GM18526 (cell line): ENCODE data around the gene RAPGEF4.

Source experiments
- POLR2A ChIP-seq: IDR thresholded peaks from 3 replicates; pipeline ENCODE4 v1.6.1; 2011; ENCODE audit not compliant: insufficient read length; ENCODE audit errors: extremely low read depth

Gene RAPGEF4

DNA sequence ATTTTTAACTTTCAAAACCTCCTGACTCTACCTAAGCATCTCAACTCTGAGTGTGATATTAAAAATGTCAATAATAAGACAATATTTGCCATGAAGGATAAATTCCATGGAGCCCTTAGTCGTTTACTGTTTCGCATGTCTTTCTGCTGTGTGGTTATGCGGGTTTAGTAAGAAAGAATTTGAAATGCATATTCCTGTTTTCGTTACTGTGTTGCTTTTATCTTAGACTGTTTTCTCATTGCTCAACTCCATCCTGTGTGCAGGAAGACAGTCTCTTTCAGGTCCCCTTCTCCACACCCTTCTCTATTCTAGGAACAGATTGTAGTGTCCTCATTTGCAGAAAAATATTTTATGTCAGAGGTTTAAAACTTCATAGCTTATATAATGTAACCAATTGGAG lies 257.5 kb downstream of the RAPGEF4 start:
- no peak for TF ChIP-seq POLR2A

DNA sequence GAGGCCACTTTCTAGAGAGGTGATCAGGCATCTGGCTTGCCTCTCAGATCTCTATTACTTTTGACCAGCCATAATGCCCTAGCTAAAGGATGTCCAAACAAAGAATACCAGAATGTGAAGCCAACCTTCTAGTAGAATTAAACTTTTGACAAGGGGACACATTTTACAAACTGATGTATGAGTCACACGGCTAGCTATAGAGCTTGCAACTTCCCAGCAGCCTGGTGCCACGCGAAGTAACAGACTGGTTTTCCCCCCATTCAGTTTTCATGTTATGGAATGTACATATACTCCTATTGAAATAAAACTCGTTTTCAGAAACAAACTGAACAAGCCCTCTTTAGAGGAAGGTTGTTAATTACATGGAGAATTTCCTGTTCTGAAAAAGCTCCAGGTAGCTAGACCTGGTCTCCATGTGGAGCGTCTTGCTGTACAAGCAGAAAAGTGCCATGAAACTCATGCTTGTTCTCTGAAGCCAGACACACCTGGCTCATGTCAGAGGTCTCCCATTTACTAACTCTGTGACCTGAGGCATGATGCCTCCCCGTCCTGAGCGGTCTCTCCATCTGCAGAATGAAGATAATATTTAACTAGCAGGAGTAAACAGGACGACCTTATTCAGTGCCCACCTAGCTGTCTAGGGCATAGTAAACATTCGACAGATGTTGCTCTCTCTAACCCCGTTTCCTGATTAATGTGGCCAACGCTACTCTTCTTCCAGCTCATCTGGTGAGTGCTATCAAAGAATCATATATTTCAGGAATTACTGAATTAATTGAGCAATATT lies 258.5 kb downstream of the RAPGEF4 start:
- TF ChIP-seq POLR2A = no peak

DNA sequence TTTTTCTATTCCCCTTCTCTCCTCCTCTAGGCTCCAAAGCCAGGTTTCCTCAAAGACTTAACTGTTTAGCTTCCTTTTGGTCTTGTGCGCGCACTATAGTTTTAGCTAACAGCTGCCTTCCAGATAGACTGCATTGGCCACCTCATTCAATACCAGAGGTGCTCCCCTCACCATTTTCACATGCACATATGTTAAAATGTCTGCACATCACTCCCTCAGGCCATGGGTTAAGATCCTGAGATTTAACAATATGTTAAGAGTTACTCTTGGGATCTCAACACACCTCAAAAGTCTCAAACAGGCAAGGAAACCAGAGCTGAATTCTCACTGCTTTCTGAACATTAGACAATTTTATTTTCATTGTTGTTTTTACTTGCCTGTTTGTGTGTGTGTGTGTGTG lies 259.2 kb downstream of the RAPGEF4 start:
- TF ChIP-seq POLR2A = no peak

DNA sequence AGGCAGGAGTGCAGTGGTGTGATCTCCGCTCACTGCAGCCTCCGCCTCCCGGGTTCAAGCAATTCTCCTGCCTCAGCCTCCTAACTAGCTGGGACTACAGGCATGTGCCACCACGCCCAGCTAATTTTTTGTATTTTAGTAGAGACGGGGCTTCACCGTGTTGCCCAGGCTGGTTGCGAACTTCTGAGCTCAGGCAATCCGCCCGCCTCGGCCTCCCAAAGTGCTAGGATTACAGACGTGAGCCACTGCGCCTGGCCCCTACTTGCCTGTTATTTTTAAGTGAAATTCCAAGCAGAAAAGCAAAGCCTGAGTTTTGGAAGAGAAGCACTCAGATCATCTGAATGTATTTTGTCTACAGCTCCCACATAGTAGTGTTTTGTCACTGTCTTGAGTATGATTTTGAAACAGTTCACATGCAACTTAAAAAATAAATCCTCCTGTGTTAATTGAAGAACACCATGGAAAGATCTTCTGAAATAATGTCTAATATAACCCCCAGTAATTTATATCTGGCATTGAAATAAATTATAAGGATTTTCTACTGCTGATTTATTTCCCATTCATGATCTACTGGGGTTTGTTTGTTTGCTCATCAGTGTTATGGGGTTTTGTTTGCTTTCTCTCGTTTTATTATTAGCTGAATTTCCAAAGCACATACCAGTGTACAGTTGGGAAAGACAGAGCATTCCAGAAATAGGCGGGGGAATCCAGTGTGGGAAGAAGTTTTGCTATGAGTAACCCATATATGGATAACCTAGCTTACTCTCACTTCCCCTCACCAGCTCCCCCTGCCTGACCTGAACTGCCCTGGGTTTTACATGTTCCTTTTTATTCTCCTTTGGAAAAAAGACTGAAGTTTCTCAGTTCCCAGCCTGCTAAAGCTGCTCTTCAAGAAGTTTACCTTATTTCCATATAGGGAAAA lies 259.9 kb downstream of the RAPGEF4 start:
- TF ChIP-seq POLR2A = no peak

DNA sequence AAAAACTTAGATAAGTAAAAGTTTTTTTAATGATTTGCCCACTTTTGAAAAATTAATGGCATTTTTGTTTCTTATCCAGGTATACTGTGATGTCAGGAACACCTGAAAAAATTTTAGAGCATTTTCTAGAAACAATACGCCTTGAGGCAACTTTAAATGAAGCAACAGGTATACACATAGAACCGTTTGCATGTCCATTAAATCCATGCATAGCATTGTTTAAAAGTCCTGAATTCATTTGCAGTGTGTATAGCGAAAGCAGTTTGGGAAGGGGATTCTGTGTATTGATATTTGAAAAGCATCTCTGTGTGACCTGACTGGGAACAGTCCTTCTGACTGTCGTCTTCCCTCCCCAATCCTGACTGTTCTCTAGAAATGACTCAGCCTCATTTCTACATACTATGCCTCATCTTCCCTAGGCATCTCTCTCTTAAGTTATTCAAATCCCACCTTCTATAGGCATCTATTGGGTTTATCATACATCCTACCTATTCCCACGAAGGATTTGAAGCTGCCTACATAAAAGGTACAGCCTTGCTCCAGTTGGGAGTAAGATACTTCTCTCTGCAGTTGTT lies 260.8 kb downstream of the RAPGEF4 start:
- TF ChIP-seq POLR2A = no peak

DNA sequence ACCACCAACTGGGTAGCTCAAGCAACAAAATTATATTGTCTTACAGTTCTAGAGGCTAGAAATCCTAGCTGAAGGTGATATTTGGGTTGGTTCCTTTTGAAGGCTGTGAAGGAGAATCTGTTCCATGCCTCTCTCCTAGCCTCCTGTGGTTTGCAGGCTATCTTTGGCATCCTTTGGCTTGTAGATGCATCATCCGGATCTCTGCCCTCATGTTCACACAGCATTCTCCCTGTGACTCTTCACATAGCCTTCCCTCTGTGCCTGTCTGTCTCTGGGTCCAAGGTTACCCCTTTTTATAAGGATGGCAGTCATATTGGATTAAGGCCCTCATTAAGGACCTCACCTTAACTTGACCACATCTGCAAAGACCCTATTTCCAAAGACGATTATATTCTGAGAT lies 261.4 kb downstream of the RAPGEF4 start:
- TF ChIP-seq POLR2A = no peak

DNA sequence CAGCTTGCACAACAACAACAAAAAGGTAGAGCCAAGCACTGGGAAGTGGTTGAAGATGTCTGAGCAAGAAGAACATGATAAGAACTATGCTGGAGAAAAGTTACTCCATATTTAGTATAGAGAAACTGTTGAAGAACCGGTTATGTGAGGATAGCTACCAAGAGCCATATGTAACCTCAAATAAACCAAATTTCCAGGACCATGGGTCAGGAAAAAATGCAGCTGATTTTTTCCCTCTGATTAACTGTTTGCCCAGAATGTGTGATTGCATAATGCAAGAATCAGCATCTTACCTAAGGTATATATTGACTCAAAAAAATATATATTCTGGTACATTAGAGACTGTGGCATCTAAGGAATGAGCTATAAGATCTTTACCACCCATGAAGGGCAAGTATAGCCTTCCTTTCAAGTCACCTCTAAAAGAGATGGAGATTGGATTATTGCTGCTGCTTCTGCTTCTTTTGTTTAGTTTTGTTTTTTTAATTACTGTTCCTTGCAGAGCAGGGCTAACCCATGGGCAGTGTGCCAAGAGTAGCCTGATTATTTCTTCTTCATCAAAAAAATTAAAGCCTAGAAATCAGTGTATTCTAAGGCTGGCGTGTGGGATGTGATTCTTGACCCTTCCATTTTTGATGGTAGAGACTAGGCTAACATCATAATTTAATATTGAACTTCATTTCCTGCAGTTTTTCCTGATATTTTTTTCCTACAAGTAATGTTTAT lies 263.1 kb downstream of the RAPGEF4 start:
- TF ChIP-seq POLR2A = no peak

DNA sequence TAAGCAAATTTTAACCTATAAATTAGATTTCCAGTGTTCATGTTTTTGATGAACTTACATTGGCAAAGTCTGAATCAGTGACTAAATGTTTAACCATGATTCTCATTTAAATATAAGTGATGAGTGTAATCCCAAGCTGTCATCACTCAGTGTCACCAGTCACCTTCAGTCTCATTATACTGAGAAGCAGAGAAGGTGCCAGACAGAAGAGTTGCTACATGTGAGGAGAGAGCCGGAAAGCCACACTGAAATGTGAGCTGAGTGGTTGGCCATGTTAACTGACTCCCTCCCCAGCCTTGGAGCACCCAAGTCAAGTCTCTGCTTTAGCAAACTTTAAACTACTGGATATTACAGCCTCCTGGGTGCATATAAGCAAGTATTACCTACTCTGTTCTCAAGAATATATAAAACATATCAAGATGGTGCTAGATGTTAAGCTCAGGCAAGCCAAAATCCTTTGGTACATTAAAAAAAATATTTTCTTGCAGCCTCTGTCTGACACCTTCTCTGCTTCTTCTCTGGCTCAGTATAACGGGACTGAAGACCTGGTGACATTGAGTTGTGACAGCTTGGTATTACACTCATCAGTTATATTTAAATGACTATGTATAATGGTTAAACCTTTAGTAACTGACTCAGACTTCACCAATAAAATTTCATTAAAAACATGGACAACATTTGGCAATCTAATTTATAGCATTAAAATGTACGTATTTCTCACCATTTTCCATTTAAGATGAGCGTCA lies 264.2 kb downstream of the RAPGEF4 start:
- no peak for TF ChIP-seq POLR2A

DNA sequence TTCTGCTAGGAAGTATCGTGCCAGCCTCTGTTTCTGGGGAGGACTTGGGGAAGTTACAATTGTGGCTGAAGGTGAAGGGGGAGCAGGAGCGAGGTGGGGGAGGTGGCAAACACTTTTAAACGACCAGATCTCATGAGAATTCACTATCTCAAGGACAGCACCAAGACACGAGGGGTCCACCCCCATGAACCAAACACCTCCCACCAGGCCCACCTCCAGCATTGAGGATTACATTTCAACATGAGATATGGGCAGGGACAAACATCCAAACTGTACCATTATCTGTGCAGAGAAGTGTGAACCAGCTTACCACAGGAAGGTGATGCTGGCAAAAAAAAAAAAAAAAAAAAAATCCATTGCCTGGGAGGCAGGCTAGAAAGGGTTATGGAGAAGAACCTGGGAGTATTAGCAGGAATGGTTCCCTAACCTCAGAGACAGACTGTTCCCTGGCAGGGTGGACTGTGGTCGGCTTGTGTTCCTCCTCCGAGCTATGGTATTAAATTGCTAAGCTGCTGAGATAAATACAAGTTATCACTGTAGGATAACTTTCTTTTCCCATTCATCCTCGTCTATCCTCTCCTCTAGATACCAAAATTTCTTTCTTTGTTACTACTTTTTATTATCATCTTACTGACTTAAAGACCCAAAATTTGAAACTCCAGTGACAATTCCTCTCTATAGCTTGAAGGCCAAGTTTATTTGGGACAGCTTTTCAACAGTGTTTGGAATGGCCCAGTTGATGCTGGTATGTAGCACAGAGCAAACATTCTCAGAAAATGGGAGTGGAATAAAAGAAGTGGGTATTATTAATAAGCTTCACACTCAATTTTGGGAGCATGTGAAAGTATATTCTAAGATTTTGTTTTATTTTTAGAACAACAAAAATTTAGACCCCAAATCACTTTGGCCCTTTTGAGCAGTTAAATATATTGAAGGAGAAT lies 266.3 kb downstream of the RAPGEF4 start:
- no peak for TF ChIP-seq POLR2A

DNA sequence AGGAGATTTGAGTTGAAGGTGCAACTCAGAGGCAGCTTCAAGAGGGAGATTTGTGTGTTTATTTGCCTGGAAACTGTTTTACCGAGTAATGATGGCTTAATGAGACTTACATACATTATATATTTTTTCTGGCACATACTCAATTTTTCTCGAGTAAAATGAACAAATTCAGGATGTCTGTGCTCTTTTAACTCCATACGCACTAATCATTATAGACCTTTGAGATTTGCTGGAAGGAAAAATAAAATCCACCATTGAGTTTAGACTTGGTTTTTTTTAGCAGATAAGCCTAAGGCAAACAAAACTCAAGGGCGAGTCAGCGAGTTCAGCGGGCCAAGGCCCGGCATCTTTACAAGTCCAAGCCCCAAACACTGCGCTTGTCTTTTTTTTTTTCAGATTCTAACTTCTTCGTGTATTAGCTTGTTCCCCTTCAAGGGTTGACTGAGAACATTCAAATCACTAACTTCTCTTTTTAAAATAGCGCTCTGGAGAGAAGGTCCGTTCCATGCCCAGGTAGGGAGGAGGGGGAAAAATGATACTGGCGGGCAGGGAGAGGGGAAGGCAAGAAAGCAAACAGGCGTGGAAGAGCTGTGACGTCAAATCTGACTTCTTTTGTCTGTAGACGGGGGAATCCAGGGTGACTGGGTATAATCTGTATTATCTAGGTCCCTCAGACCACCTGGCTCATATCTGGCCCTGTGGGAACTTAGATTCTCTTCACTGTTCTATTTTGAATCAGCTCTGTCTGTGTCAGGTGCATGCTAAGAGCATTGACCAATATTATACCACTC lies 267.3 kb downstream of the RAPGEF4 start:
- no peak for TF ChIP-seq POLR2A

DNA sequence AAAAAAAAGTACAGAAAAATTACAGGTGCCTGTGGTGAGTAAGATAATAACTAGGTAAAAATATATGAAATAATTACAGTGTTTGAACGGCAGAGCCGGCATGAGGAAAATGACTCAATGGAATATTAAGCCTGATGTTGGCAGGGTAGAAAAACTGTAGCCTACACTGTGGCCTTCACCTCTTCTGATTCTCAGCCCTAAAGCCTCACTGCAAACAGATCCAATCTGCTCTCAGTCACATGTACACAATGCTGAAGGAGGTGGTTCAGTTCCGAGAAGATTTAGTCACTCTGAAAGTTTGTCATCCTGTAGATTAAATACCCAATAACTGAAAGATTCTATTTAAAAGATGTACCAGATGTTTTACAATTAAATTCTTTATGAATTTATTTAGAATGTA lies 273.1 kb downstream of the RAPGEF4 start:
- TF ChIP-seq POLR2A = no peak

DNA sequence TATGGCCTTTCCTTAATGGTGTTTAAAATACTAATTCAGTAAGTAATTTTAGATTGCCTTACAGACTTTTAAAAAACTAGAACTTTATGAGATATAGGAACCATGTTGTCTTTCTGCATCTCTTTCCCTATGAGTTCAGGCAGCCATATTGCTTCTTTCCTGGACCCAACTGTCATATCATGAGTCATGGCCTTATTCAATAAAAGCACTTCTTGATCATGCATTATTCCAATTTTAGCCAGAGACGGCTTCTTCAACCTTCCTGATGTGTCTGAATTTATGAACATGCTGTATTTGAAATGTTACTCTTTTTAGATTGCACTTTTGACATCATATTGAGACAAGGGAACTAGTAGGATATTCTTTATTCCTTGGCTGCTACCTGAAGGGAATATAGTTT lies 274.6 kb downstream of the RAPGEF4 start:
- no peak for TF ChIP-seq POLR2A

DNA sequence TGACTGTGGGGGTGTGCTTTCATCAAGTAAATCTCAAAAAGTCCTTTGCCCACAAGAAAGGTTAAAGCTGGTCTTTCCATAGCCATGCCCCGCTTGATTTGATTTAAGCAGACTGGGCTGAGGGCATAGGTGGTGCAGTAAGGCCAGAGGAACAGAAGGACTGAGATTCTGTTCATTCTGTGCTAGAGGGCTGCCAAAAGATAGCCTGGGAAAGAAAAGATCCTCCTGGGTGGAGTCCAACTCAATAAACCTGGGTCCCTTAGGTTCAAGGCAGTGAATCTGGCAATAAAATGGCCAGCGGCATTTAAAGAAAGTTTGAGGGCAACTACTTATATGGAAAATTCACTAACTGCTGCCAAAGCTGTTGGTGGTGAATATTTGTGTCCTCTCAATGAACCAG lies 280.8 kb downstream of the RAPGEF4 start:
- TF ChIP-seq POLR2A = no peak
